ENCODE results near the gene CHRNB2.

The CHRNB2 gene

DNA sequence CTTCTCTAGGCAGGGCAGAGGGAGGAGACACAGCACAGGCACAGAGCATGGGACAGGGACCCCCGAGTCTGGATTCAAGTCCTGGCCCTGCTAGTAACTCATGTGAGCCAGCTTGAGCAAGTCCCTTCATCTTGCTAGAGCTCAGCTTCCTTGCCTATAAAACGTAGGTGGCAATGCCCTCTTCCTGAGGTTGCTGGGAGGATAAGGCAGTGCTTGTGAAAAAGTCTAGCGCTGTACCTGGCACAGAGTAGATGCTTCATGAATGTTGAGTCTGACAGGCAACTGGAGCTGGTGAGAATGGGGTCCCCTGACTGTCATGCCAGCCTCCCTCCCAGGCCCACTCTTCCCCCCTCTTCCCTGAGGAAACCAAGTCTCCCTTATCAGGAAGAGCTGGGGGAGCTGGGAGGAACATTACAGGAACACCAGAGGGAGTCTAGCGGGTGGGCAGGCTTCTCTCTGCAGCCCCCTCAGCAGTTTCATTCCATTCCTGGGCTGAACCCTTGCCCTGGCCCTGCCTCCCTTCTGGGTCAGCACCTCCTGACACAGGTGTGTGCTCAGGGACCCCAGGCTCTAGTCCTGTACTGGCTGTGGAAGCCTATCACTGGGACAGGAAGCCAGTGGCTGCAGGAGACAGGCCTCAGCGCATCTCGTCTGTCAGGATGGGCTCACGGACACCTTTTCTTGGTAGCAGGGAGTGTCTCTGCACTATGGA lies 9.9 kb downstream of the CHRNB2 start:
- H3K9me2 ChIP-seq (replicated peaks; ENCODE audit: insufficient read depth, low read length) = no peaks in the 10 kb centered on the region
- H3K4me3 ChIP-seq (ENCODE audit: low read length) = no peak overlapping the region
- H3K79me2 ChIP-seq (ENCODE audit: low read length) = 0 out of 2 replicates have a peak, but pooled peaks cover 4% of the 10 kb centered on the region
- H4K20me1 ChIP-seq (ENCODE audit: insufficient read depth, low read length) = no peaks in the 10 kb centered on the region
- no peak for DNase-seq
- H3K36me3 ChIP-seq (replicated peaks; ENCODE audit: insufficient read depth, low read length) = peaks cover 15% of the 10 kb centered on the region
- H3F3A ChIP-seq (ENCODE audit: insufficient read depth, low read length) = peaks cover 5% of the 10 kb centered on the region; the same call in 1 of the 2 replicates
- no peak overlapping the region for H3K9ac ChIP-seq (ENCODE audit: low read length)
- TF ChIP-seq EZH2phosphoT487 (IDR thresholded peaks at IDR 0.05; ENCODE audit: low read length) (no peak), EZH2 (optimal IDR thresholded peaks at IDR 0.05; ENCODE audit: low read depth, low read length) (no peak), CTCF (IDR thresholded peaks at IDR 0.05; ENCODE audit: low read length) (no peak)
- no peaks in the 10 kb centered on the region for H3K9me3 ChIP-seq (replicated peaks; ENCODE audit: insufficient read depth, low read length)
- peaks cover 7% of the 10 kb centered on the region; the same call in 1 of the 2 replicates for H3K4me1 ChIP-seq (ENCODE audit: low read length)
- H3K27ac ChIP-seq (ENCODE audit: low read length) = no peak overlapping the region
- no peak overlapping the region for H2AFZ ChIP-seq (ENCODE audit: low read length)
- no peak overlapping the region for H3K4me2 ChIP-seq (ENCODE audit: low read depth, low read length)
- H3K27me3 ChIP-seq (replicated peaks; ENCODE audit: insufficient read depth, low read length) = no peaks in the 10 kb centered on the region

- H3K9me2 ChIP-seq (replicated peaks; ENCODE audit: insufficient read depth, low read length) = no peaks in the 10 kb centered on the region
- peaks cover 5% of the 10 kb centered on the region; the same call in 1 of the 2 replicates for H3F3A ChIP-seq (ENCODE audit: insufficient read depth, low read length)
- H3K4me1 ChIP-seq (ENCODE audit: low read length) = peaks cover 12% of the 10 kb centered on the region; the same call in 1 of the 2 replicates
- H3K36me3 ChIP-seq (replicated peaks; ENCODE audit: insufficient read depth, low read length) = peaks cover 18% of the 10 kb centered on the region
- H3K9me3 ChIP-seq (replicated peaks; ENCODE audit: insufficient read depth, low read length) = no peaks in the 10 kb centered on the region
- 0 out of 2 replicates have a peak, but pooled peaks cover 4% of the 10 kb centered on the region for H3K79me2 ChIP-seq (ENCODE audit: low read length)
- TF ChIP-seq EZH2 (optimal IDR thresholded peaks at IDR 0.05; ENCODE audit: low read depth, low read length) = no peak
- TF ChIP-seq CTCF (IDR thresholded peaks at IDR 0.05; ENCODE audit: low read length) = no peak
- no peak for TF ChIP-seq EZH2phosphoT487 (IDR thresholded peaks at IDR 0.05; ENCODE audit: low read length)
- no peaks in the 10 kb centered on the region for H3K27me3 ChIP-seq (replicated peaks; ENCODE audit: insufficient read depth, low read length)
- H3K9ac ChIP-seq (ENCODE audit: low read length) = no peak overlapping the region
- no peak overlapping the region for H2AFZ ChIP-seq (ENCODE audit: low read length)
- no peak overlapping the region for H3K27ac ChIP-seq (ENCODE audit: low read length)
- H4K20me1 ChIP-seq (ENCODE audit: insufficient read depth, low read length) = no peaks in the 10 kb centered on the region
- H3K4me2 ChIP-seq (ENCODE audit: low read depth, low read length) = no peak overlapping the region
- no peak for DNase-seq
- H3K4me3 ChIP-seq (ENCODE audit: low read length) = no peak overlapping the region
Observed at GRCh38 chr1:154578058-154578418, 10.5 kb downstream of the CHRNB2 start.

DNA sequence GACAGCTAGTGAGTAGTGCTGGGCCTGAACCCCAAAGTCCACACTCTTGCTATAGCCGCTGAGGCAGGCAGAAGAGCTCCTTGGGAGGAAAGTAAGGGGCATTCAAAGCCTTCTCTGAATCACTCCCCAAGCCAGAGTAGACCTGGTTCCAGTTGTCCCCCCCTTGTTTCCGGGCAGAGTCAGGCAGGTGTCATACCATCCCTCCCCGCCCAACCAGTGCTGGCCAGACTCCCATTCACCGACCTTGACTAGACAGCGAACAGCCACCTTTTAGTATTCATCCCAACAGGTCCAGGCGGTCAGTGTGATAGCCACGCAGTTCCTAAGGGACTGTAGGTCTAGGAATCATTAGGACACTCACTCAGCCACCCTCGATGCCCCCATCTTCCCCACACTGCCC lies 11.8 kb downstream of the CHRNB2 start:
- Histone ChIP-seq H3K9ac (ENCODE audit: low read length) (no peak overlapping the region), H3F3A (ENCODE audit: insufficient read depth, low read length) (peaks cover 12% of the 10 kb centered on the region), H3K4me2 (ENCODE audit: low read depth, low read length) (no peak overlapping the region), H3K9me2 (replicated peaks; ENCODE audit: insufficient read depth, low read length) (no peaks in the 10 kb centered on the region), H4K20me1 (ENCODE audit: insufficient read depth, low read length) (no peaks in the 10 kb centered on the region), H3K79me2 (ENCODE audit: low read length) (0 out of 2 replicates have a peak, but pooled peaks cover 6% of the 10 kb centered on the region), H3K36me3 (replicated peaks; ENCODE audit: insufficient read depth, low read length) (peaks cover 26% of the 10 kb centered on the region), H3K9me3 (replicated peaks; ENCODE audit: insufficient read depth, low read length) (no peaks in the 10 kb centered on the region), H3K27ac (ENCODE audit: low read length) (no peak overlapping the region), H3K4me3 (ENCODE audit: low read length) (no peak overlapping the region), H3K27me3 (replicated peaks; ENCODE audit: insufficient read depth, low read length) (no peaks in the 10 kb centered on the region), H2AFZ (ENCODE audit: low read length) (no peak overlapping the region), H3K4me1 (ENCODE audit: low read length) (peaks cover 25% of the 10 kb centered on the region)
- TF ChIP-seq EZH2phosphoT487 (IDR thresholded peaks at IDR 0.05; ENCODE audit: low read length) = no peak
- TF ChIP-seq EZH2 (optimal IDR thresholded peaks at IDR 0.05; ENCODE audit: low read depth, low read length) = no peak
- TF ChIP-seq CTCF (IDR thresholded peaks at IDR 0.05; ENCODE audit: low read length) = no peak
- DNase-seq = no peak

All from MM.1S (cell line).